Immature natural killer cell (primary cell): ENCODE measurements around the gene ELMO1. TPM values are rescaled to one million over a fixed set of nuclear protein-coding genes. Genes with fewer than 3 reads are reported as not detected.
A peak's percentile ranks its signal among the peaks of the same experiment; 100 is the strongest.

Source experiments
- DNase-seq, 3 donors: peaks; one replicate each; pipeline ENCODE4 v3.0.0; 2022; ENCODE audit warnings: mixed read lengths in 1 of 3
- H3K27ac Mint-ChIP-seq, 6 donors: one replicate each; pipeline ENCODE4 v1.8.0; 2020; ENCODE audit warnings: mixed read lengths in 6 of 6, mild to moderate bottlenecking in 5 of 6, inconsistent platforms in 4 of 6, moderate library complexity in 3 of 6
- H3K27me3 Mint-ChIP-seq, 3 donors: one replicate each; pipeline ENCODE4 v1.8.0; 2020 to 2021; ENCODE audit warnings: low read depth in 3 of 3, mild to moderate bottlenecking in 3 of 3, mixed read lengths in 3 of 3, moderate library complexity in 3 of 3, inconsistent platforms in 1 of 3
- H3K36me3 Mint-ChIP-seq, 3 donors: one replicate each; pipeline ENCODE4 v1.8.0; 2020; ENCODE audit warnings: mixed read lengths in 3 of 3, inconsistent platforms in 2 of 3, mild to moderate bottlenecking in 2 of 3
- H3K4me1 Mint-ChIP-seq, 2 donors: one replicate each; pipeline ENCODE4 v1.8.0; 2020; ENCODE audit warnings: inconsistent platforms in 2 of 2, mild to moderate bottlenecking in 2 of 2, mixed read lengths in 2 of 2, moderate library complexity in 1 of 2
- H3K4me3 Mint-ChIP-seq, 5 donors: one replicate each; pipeline ENCODE4 v1.8.0; 2020; ENCODE audit warnings: mild to moderate bottlenecking in 5 of 5, mixed read lengths in 5 of 5, inconsistent platforms in 3 of 5, moderate library complexity in 3 of 5
- H3K9me3 Mint-ChIP-seq, 6 donors: one replicate each; pipeline ENCODE4 v1.8.0; 2020; ENCODE audit warnings: mild to moderate bottlenecking in 6 of 6, mixed read lengths in 6 of 6, inconsistent platforms in 4 of 6, moderate library complexity in 3 of 6
- polyA plus RNA-seq, 3 donors: library from polyadenylated mRNA; unstranded; fragments of 300-500 nt; fragmentation: Illumina TruSeq; gene quantifications; one replicate each; pipeline ENCODE4 v1.2.3, GENCODE V29; 2021

Gene ELMO1
- polyA plus RNA-seq, 3 donors from 2014 or later: 31.9 to 65.9 (median 53.1) TPM

DNA sequence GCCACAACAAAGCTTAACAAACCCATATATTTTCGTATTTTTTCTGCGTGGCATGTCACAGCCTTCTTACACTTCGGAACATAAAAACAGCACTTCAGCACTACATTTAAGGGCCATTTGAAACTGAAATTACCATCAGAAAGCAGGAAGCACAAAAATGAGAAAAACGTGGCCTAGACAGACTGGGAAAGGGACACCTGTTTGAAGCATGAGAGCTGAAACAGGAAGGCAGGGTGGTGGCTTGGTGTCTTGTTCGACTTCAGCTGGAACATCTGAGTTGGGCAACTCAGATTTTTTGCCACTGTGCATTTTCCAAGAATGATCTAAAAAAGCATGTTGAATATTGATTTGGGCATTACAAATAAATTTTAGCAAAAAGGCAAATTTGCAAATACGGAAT, 243.2 kb downstream of the ELMO1 start:
- Mint-ChIP-seq H3K27ac (no peak overlapping the region), H3K4me3 (no peak overlapping the region), H3K4me1 (peaks cover 2 to 16% of the 10 kb centered on the region in 2 donors), H3K36me3 (peaks cover 16 to 46% (median 17%) of the 10 kb centered on the region in 3 donors), H3K9me3 (no peaks in the 10 kb centered on the region), H3K27me3 (peaks cover 0 to 2% (median 1%) of the 10 kb centered on the region in 3 donors)
- no peak for DNase-seq

DNA sequence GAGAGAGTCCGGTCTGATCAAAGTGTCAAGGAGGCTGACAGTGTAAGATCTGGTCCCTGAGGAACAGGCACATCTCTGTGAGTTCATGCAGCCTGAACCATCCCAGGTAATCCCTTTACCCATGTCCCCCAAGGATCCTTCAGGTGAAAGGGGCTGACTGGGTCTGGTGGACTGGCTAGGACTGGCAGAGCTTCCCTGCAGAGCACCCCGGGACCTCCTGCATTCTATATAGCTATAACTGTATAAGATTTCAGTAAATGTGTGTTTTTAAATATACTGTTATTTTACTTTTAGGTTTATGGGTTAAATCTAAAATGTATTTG, 246.8 kb downstream of the ELMO1 start:
- H3K36me3 Mint-ChIP-seq: peaks cover 16 to 46% (median 17%) of the 10 kb centered on the region in 3 donors
- H3K4me1 Mint-ChIP-seq: peaks cover 6 to 14% of the 10 kb centered on the region in 2 donors
- no peaks in the 10 kb centered on the region for H3K9me3 Mint-ChIP-seq
- peaks cover 0 to 3% (median 2%) of the 10 kb centered on the region in 3 donors for H3K27me3 Mint-ChIP-seq
- no peak overlapping the region for H3K4me3 Mint-ChIP-seq
- no peak for DNase-seq
- peak overlapping the region in 1 of 6 donors; percentile 52 for H3K27ac Mint-ChIP-seq

DNA sequence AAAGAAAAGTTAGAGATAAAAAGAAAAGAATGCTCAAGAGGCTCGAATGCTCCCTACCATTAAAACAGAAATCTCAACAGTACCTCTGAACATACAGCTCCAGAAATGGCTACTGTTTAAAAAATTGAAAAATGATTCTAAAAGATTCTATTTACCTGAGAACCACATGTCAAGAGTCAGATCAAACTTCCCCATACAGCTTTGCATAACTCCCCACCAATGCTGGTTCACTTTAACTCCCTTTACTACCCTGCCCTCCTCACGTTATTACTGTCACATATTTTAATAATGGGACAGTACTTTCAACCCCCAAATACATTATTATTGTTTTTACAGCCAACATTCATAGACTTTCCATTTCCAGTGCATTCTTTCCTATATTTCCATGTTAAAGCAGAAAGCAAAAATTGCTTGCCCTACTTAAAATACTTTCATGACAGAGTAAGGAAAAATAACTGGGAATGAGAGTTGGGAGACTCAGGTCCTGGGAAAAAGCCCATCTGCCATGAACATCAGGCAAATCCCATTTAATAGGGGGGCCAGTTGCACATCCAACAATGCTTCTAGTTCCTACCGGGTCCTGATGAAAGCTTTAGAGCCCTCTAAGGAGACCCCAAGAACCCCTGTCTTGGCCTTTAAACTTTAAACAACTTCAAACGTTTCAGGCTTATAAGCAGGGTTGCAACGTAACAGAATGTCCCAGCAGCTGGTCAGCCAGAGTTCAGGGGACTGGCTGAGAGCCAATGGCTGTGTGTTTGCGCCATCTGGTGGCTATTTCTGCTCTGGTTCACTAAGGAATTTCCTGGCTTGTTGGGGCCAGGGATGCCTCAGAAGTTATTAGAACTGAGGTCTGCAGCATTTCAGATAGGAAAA, 247.4 kb downstream of the ELMO1 start:
- Mint-ChIP-seq H3K4me1 (peaks cover 6 to 14% of the 10 kb centered on the region in 2 donors), H3K36me3 (peaks cover 16 to 44% (median 17%) of the 10 kb centered on the region in 3 donors), H3K27me3 (peaks cover 0 to 3% (median 2%) of the 10 kb centered on the region in 3 donors), H3K4me3 (no peak overlapping the region), H3K9me3 (no peaks in the 10 kb centered on the region), H3K27ac (peak overlapping the region in 1 of 6 donors; percentile 52)
- DNase-seq: peak; percentile 35 to 50 (median 50)

DNA sequence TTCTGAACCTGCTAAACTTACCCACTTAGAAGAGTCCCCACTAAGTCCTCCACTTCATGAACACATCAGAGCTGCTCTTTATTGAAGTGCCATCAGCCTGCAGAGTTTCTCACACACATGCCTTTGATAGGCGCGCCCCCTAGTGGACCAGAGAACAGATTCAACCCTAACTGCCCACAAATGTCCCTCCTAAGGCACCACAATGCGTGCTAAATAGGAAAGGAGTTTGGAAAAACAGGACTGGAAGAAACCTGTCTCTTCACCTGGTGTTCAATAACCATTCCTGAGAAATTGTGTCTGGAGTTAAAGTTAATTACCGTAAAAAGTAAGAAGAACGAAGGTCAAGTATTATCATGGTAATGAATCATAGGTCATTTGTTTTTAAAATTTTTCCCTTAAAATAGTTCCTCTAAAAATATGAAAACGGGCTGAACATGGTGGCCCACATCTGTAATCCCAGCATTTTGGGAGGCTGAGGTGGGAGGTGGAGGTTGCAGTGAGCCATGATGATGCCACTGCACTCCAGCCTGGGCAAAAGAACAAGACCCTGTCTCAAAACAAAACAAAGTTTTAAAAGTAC, 249.7 kb downstream of the ELMO1 start:
- Mint-ChIP-seq H3K36me3 (peaks cover 8 to 28% (median 11%) of the 10 kb centered on the region in 3 donors), H3K4me1 (peaks cover 7 to 10% of the 10 kb centered on the region in 2 donors), H3K4me3 (no peak overlapping the region), H3K27me3 (peaks cover 0 to 3% (median 0%) of the 10 kb centered on the region in 3 donors), H3K27ac (no peak overlapping the region), H3K9me3 (no peaks in the 10 kb centered on the region)
- DNase-seq: peak; percentile 63 to 74 (median 64)

DNA sequence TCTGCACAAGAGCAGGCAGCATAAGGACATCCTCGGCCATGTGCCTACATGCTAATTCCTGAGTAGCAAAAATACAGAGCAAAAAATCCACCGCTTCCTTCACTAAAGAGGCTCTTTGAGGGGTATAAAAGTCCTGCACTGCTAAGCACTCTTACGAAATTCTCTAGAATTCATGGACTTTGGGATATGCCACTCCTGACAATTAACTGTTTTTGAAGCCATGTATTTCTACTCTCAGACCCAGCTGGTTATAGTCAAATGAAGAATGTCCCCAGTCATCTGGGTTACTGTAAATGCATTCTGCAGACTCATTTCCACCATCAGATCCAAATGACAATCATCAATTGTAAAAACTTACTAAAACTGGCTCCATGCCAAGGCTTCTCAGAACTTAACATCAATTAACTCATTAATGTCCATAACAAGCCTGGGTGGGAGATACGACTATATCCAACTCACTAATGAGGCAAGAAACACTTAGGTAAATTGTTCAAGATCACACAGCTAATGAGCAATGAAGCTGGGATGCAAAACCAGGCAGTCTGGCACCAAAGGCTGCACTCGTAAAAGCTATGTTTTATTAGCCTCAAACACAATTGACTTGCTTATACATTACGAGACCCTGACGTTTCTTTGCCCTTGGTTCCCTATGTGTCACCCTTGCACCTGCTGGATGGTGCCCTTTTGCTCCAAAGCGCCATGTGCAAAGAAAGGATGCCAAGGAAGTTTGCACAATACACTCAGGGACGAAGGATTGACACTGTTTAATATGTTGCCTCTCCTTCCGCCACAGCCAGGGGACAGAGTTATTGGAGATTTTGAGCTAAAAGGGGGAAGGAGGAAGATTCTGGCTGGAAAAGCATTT, 250.4 kb downstream of the ELMO1 start:
- H3K27ac Mint-ChIP-seq: no peak overlapping the region
- H3K4me3 Mint-ChIP-seq: no peak overlapping the region

DNA sequence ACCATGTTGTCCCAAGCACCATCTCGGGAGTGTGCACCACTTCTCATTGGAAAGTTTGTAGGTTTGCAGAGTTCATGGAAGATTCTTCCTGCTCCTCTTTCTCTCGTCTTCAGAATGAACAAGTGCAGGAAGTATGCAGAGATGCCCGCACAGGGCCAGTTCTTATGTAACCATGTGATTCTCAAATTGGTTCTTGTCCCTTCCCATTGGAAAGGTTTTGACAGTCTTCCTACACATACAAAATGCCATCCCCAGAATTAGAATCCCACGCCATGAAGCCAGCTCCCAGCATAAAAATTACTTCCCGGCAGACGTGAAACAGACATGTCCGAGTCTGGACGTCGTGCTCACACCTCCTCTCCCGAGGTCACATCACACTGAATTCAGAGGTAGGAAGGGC, 251.6 kb downstream of the ELMO1 start:
- peak overlapping the region in 1 of 6 donors; percentile 7 for H3K27ac Mint-ChIP-seq

More for the DNA sequence above, 250.4 kb downstream of the ELMO1 start:
- Mint-ChIP-seq H3K9me3 (no peaks in the 10 kb centered on the region), H3K27me3 (peaks cover 0 to 3% (median 0%) of the 10 kb centered on the region in 3 donors), H3K36me3 (peaks cover 3 to 21% (median 10%) of the 10 kb centered on the region in 3 donors), H3K4me1 (peaks cover 10 to 13% of the 10 kb centered on the region in 2 donors)
- DNase-seq: peak in 1 of 3 donors; percentile 5

DNA sequence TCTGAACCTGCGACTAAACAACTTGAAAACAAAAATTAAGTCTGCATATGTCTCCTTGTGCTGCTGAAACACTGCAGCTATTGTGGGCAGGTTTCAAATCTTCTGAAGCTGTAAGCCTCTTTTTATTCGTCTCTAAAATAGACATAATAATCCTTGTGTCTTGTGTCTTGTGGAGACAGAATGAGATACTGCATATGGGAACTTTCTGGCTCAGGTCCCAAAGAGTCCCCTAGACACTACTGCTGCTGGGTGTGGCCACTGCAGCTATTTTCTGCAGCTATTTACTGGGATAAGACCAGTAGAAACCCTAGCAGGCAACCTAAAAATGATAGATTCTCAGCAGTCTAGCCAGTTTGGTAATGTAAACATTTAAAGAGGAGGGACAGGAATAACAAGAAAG, 252.0 kb downstream of the ELMO1 start:
- Mint-ChIP-seq H3K27ac (peak overlapping the region in 1 of 6 donors; percentile 7), H3K27me3 (peaks cover 0 to 3% (median 0%) of the 10 kb centered on the region in 3 donors), H3K4me3 (no peak overlapping the region), H3K4me1 (peaks cover 13 to 17% of the 10 kb centered on the region in 2 donors), H3K9me3 (no peaks in the 10 kb centered on the region), H3K36me3 (peaks cover 0 to 15% (median 6%) of the 10 kb centered on the region in 3 donors)
- DNase-seq: no peak

More for the DNA sequence above, 251.6 kb downstream of the ELMO1 start:
- H3K4me1 Mint-ChIP-seq: peaks cover 13 to 17% of the 10 kb centered on the region in 2 donors
- H3K9me3 Mint-ChIP-seq: no peaks in the 10 kb centered on the region
- no peak for DNase-seq
- no peak overlapping the region for H3K4me3 Mint-ChIP-seq
- peaks cover 0 to 13% (median 6%) of the 10 kb centered on the region in 3 donors for H3K36me3 Mint-ChIP-seq
- peaks cover 0 to 3% (median 0%) of the 10 kb centered on the region in 3 donors for H3K27me3 Mint-ChIP-seq

DNA sequence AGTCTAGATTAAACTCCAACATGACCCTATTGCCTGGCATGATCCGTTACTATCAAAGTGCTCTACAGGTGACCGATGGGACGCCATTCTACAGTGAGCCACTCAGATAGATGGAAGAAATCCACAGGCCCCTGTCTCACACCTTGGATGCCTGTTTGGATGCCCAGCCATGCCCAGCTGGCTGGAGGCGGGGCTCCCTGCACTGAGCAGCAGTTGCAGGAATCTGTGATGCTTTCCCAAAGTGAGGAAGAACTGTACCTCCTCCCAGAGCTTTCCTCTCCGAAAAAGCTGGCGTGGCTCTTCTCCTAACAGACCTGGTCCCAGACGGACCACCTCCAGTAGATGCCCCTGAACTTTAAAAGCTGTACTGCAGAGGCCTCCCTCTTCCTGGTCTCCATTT, 253.3 kb downstream of the ELMO1 start:
- DNase-seq: no peak
- Mint-ChIP-seq H3K27ac (no peak overlapping the region), H3K36me3 (peaks cover 0 to 12% (median 6%) of the 10 kb centered on the region in 3 donors), H3K9me3 (no peaks in the 10 kb centered on the region), H3K4me3 (no peak overlapping the region), H3K27me3 (peaks cover 0 to 3% (median 0%) of the 10 kb centered on the region in 3 donors), H3K4me1 (peaks cover 13 to 17% of the 10 kb centered on the region in 2 donors)

DNA sequence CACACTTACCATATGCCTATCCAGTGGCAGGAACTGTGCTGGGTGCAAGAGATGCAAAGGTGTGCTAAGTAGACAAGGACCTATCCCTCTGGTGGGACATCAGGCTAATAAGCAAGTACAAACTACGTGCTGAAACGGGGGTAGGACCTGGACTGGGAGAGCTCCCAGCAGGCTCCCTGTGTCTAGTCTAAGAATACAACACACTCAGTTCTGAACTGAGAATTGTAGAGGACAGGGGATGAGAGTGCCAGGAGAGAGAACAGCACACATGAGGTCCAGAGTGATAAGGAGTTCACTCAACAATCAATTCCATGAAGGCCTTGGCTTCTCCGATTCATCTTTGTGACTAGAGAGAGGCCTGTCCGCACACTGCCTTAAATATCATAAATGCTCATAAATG, 253.7 kb downstream of the ELMO1 start:
- no peaks in the 10 kb centered on the region for H3K9me3 Mint-ChIP-seq
- no peak overlapping the region for H3K4me3 Mint-ChIP-seq
- no peak overlapping the region for H3K27ac Mint-ChIP-seq
- DNase-seq: no peak
- H3K36me3 Mint-ChIP-seq: peaks cover 0 to 12% (median 6%) of the 10 kb centered on the region in 3 donors
- peaks cover 0 to 3% (median 0%) of the 10 kb centered on the region in 3 donors for H3K27me3 Mint-ChIP-seq
- H3K4me1 Mint-ChIP-seq: peaks cover 13 to 17% of the 10 kb centered on the region in 2 donors

DNA sequence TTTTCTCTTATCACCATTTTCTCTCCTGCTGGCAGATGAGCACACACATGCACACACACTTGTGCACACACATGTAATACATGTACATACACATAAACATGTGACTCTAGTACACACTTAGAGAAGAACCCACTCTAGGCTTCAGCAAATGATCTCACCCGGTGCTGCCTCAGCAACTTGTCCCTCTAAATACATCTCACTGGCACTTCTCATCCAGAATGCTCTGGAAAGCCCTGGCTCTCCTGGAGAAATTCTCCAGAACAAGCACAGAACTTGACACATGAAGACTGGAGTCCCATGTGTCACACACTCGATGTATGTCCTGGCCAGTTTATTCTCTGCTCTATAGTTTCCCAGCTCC, 254.9 kb downstream of the ELMO1 start:
- Mint-ChIP-seq H3K9me3 (no peaks in the 10 kb centered on the region), H3K36me3 (peaks cover 0 to 17% (median 10%) of the 10 kb centered on the region in 3 donors), H3K27me3 (peaks cover 0 to 3% (median 0%) of the 10 kb centered on the region in 3 donors), H3K27ac (peak overlapping the region in 2 of 6 donors; percentile 14 to 68), H3K4me3 (no peak overlapping the region), H3K4me1 (peaks cover 10 to 14% of the 10 kb centered on the region in 2 donors)
- no peak for DNase-seq

DNA sequence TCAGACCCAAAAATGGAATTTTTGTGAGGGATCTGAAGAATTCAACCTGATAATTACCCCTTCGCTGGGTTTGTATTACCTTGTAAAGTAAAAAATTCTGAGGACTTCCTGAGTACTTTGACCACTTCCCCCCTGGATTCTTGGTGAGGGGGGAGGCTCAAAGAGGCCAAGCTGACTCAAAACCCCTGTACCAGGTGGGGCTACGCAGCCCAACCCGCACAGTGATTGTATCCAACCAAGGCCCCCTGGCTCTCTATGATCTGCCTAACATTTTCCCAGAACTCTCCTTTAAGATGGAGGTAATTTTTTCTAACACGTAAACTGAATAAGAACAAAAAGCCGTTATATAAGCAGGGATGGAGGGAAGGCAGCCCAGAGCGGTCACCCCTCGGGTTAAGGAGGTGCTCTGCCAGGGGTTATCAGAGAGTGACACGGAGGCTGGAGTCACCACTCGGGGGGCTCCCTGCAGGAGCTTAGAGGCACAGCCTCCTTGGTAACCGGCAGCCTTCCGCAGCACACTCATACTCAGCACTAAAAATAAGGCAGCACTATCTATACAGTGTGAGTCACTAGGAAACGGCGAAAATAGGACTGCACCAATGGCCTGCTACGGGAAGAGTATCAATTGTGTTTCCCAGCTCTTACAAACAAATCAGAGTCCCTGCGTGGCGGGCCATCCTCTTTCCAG, 255.4 kb downstream of the ELMO1 start:
- Mint-ChIP-seq H3K4me1 (peaks cover 7 to 11% of the 10 kb centered on the region in 2 donors), H3K27ac (peak overlapping the region in 1 of 6 donors; percentile 68), H3K9me3 (no peaks in the 10 kb centered on the region), H3K36me3 (peaks cover 0 to 17% (median 10%) of the 10 kb centered on the region in 3 donors), H3K27me3 (peaks cover 0 to 1% (median 0%) of the 10 kb centered on the region in 3 donors), H3K4me3 (no peak overlapping the region)
- no peak for DNase-seq

DNA sequence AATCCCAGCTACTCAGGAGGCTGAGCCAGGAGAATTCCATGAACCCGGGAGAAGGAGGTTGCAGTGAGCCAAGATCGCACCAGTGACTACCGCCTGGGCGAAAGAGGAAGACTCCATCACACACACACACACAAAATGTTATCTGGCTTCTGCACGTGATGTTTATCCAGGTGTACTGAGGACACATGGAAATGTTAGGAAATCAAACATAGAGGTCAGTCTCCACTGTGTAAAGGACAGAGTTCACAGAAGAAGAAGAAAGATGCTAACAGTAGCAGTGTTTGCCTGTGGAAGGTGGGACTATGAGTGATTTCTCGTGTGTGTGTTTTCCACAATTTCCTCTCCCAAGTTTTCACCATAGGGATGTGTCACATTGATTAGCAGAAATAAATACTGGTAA, 256.9 kb downstream of the ELMO1 start:
- Mint-ChIP-seq H3K4me3 (no peak overlapping the region), H3K36me3 (peaks cover 0 to 12% (median 10%) of the 10 kb centered on the region in 3 donors), H3K9me3 (no peaks in the 10 kb centered on the region), H3K4me1 (peaks cover 7 to 11% of the 10 kb centered on the region in 2 donors), H3K27ac (peak overlapping the region in 2 of 6 donors; percentile 29 to 56), H3K27me3 (peaks cover 0 to 1% (median 1%) of the 10 kb centered on the region in 3 donors)
- DNase-seq: no peak

DNA sequence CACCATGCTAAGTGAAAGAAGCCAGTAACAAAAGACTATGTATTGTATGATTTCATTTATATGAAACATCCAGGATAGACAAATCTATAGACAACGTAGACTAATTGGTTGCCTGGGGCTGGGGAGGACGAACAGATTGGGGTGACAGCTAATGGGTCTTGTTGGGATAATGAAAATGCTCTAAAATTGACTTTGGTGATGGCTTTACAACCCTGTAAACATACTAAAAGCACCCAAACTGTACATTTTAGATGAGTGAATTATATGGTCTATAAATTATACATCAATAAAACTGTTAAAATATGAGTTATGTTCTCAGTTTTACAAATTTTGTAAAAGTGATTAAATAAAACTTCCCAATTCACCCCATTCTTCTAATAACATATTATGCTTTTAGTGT, 261.5 kb downstream of the ELMO1 start:
- no peak for DNase-seq
- peaks cover 0 to 3% (median 0%) of the 10 kb centered on the region in 3 donors for H3K27me3 Mint-ChIP-seq
- peaks cover 0 to 12% (median 4%) of the 10 kb centered on the region in 3 donors for H3K36me3 Mint-ChIP-seq
- H3K4me1 Mint-ChIP-seq: peaks cover 2 to 4% of the 10 kb centered on the region in 2 donors
- H3K4me3 Mint-ChIP-seq: no peak overlapping the region
- H3K27ac Mint-ChIP-seq: peak overlapping the region in 1 of 6 donors; percentile 38
- H3K9me3 Mint-ChIP-seq: no peaks in the 10 kb centered on the region
